Peyer's patch (tissue), 4 donors: ENCODE results near the gene STT3B. TPM values are rescaled to one million over a fixed set of nuclear protein-coding genes. Genes with fewer than 3 reads are reported as not detected.

Experiments used
- DNase-seq, 3 donors: peaks; one replicate each; pipeline ENCODE4 v3.0.0-alpha.2; 2017 to 2019
- H3K27ac ChIP-seq, 4 donors: fragments of 200-600 bp; sonication (generic); one replicate each; pipeline ENCODE4 v1.5.1; 2016 to 2019
- H3K27me3 ChIP-seq, 2 donors: fragments of 200-600 bp; sonication (generic); one replicate each; pipeline ENCODE4 v1.5.1; 2019
- H3K36me3 ChIP-seq, 3 donors: fragments of 200-600 bp; sonication (generic); one replicate each; pipeline ENCODE4 v1.5.1; 2016 to 2019
- H3K4me1 ChIP-seq, 4 donors: fragments of 200-600 bp; sonication (generic); one replicate each; pipeline ENCODE4 v1.5.1; 2016 to 2019
- H3K4me3 ChIP-seq, 4 donors: fragments of 200-600 bp; sonication (generic); 1 replicate in 3 of 4; 2 replicates in 1 of 4; pipeline ENCODE4 v1.5.1; 2016 to 2019; ENCODE audit warnings: mild to moderate bottlenecking in 1 of 4
- H3K9me3 ChIP-seq, 4 donors: fragments of 200-600 bp; sonication (generic); one replicate each; pipeline ENCODE4 v1.5.1; 2016 to 2019; ENCODE audit warnings: mild to moderate bottlenecking in 1 of 4
- POLR2A ChIP-seq, 2 donors: fragments of 450-650 bp; IDR thresholded peaks; one replicate each; pipeline ENCODE4 v1.5.1; 2017; ENCODE audit warnings: antibody characterized with exemption in 2 of 2, mild to moderate bottlenecking in 2 of 2, moderate library complexity in 2 of 2
- total RNA-seq, 4 donors: library from RNA; depleted of rRNA; stranded (reverse); fragments of >200 nt; gene quantifications; one replicate each; pipeline ENCODE4 v1.1.0, GENCODE V29; 2016
- TF ChIP-seq, protein P1 (sequence below), 6 experiments: fragments of 450-650 bp in 4 of 6; fragments of 200-600 bp in 2 of 6; sonication (generic) in 1 of 6; IDR thresholded peaks; one replicate each; pipeline ENCODE4 v1.5.1; 2017 to 2019; ENCODE audit warnings: antibody characterized with exemption in 6 of 6, mild to moderate bottlenecking in 3 of 6, moderate library complexity in 1 of 6

The STT3B gene
- total RNA-seq, 4 donors from 2014 or later = 83.9 to 179 (median 144) TPM

DNA sequence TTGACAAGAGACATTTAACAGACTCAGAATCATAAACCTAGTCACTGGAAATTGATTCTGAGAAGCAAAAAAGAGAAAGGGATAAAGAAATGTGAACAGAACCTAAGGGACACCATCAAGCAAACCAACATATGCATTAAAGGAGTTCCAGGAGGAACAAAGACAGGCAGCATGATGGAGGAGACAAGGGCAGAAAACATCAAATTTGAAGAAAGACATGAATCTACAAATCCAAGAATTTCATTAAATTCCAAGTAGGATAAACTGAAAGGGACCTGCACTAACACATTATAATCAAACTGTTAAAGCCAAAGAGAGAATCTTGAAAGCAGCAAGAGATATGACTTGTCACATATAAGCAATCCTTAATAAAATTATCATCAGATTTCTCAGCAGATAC, 122.3 kb downstream of the STT3B start:
- no peak for DNase-seq
- TF ChIP-seq, protein P1, sequence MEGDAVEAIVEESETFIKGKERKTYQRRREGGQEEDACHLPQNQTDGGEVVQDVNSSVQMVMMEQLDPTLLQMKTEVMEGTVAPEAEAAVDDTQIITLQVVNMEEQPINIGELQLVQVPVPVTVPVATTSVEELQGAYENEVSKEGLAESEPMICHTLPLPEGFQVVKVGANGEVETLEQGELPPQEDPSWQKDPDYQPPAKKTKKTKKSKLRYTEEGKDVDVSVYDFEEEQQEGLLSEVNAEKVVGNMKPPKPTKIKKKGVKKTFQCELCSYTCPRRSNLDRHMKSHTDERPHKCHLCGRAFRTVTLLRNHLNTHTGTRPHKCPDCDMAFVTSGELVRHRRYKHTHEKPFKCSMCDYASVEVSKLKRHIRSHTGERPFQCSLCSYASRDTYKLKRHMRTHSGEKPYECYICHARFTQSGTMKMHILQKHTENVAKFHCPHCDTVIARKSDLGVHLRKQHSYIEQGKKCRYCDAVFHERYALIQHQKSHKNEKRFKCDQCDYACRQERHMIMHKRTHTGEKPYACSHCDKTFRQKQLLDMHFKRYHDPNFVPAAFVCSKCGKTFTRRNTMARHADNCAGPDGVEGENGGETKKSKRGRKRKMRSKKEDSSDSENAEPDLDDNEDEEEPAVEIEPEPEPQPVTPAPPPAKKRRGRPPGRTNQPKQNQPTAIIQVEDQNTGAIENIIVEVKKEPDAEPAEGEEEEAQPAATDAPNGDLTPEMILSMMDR (IDR thresholded peaks at IDR 0.05) = no peak
- TF ChIP-seq POLR2A (IDR thresholded peaks at IDR 0.05) = no peak
- H3K4me1 ChIP-seq = no peaks in the 10 kb centered on the region
- peaks cover 0 to 44% (median 2%) of the 10 kb centered on the region in 4 donors for H3K9me3 ChIP-seq
- H3K36me3 ChIP-seq = no peaks in the 10 kb centered on the region
- no peaks in the 10 kb centered on the region for H3K27me3 ChIP-seq
- no peak overlapping the region for H3K4me3 ChIP-seq
- no peak overlapping the region for H3K27ac ChIP-seq

DNA sequence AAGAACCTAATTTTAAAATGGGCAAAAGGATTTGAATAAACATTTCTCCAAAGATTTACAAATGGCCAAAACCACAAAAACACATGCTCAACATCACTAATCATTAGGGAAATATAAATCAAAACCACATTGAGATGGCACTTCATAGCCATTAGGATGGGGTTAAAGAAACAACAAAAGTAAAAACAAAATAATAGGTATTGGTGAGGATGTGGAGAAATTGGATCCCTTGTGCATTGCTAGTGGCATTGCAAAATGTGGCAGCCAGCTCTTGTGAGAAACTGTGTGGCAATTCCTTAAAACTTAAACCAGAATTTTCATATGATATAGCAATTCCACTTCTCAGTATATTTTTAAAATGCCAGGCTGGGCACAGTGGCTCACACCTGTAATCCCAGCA, 126.5 kb downstream of the STT3B start:
- no peak overlapping the region for H3K4me3 ChIP-seq
- TF ChIP-seq, protein P1 (IDR thresholded peaks at IDR 0.05) = no peak
- TF ChIP-seq POLR2A (IDR thresholded peaks at IDR 0.05) = no peak
- H3K4me1 ChIP-seq = no peaks in the 10 kb centered on the region
- peaks cover 0 to 18% (median 0%) of the 10 kb centered on the region in 4 donors for H3K9me3 ChIP-seq
- no peak for DNase-seq
- no peak overlapping the region for H3K27ac ChIP-seq
- no peaks in the 10 kb centered on the region for H3K36me3 ChIP-seq
- no peaks in the 10 kb centered on the region for H3K27me3 ChIP-seq

DNA sequence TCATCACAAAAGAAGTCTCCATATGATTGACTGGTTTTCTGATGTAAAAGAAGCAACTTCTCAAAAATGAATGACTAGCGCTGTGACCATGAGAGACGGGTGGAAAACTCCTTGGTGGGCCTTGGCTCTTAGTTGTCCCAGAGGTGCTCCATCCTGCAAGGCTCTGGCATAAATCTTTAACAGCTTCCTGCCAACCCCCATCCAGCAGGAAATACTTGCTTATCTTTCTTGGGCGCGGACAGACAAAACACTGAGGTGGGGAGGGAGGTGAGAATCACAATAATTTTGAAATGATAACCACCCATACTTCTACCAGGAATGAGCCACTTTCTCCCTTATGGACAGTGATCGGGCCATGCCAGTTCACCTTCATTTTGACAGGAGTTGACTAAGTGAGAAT, 128.6 kb downstream of the STT3B start:
- Histone ChIP-seq H3K27me3 (no peaks in the 10 kb centered on the region), H3K36me3 (no peaks in the 10 kb centered on the region), H3K4me1 (no peaks in the 10 kb centered on the region), H3K4me3 (no peak overlapping the region), H3K9me3 (peaks cover 0 to under 1% (median 0%) of the 10 kb centered on the region in 4 donors), H3K27ac (no peak overlapping the region)
- TF ChIP-seq, protein P1 (IDR thresholded peaks at IDR 0.05) = no peak
- no peak for TF ChIP-seq POLR2A (IDR thresholded peaks at IDR 0.05)
- DNase-seq = no peak

DNA sequence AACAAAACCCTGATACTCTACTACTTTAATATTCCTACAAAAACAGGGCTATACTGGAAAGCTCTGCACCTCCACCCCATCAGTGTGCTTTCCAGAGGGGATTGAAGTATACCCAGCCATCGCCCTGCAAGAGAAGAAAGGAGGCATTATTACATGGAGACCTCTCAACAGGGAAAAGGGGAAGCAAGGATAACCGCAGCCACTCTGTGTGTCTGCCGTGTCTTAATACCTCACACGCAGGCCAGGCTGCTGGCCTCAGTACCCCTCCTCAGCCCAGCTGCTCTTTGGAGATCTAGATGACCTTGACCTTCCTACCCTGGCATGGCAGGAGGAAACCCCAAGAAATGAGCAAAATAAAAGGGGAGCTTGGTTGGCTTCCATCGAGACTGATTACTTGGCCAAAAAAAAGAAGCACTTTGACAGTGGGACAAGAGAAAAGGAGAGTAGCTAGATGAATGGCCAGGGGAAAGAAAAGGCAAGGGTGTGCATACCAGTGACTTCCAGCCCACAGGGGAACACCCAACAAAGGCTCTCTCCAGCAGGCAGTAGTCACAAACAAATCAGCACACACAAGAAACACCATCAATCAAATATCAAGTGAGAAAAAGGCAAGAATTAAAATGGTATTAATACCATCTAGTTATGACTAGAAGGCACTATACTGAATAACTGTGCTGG, 129.4 kb downstream of the STT3B start:
- TF ChIP-seq POLR2A (IDR thresholded peaks at IDR 0.05) = no peak
- TF ChIP-seq, protein P1 (IDR thresholded peaks at IDR 0.05) = no peak
- no peak overlapping the region for H3K4me3 ChIP-seq
- no peaks in the 10 kb centered on the region for H3K4me1 ChIP-seq

DNA sequence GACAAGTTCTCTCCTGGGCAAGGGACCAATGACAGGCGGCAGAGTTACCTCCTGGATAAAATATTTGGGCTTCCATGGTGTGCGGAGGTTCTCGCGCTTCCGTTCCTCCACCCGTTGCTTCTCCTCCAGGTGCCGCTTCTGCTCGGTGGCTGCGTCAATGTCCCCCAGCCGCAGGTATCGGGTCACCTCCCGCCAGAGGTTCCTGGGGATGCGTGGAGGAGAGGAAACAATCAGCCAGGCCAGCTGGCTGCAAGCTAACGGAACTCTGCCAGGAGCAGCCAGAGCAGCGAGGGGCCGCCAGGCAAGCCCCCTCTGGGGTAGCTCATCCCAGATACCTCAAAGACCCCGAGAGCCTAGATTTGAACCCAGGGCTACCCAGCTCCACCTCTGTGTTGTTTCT, 131.3 kb downstream of the STT3B start:
- Histone ChIP-seq H3K27me3 (no peaks in the 10 kb centered on the region), H3K4me1 (no peaks in the 10 kb centered on the region)

More for the DNA sequence above, 129.4 kb downstream of the STT3B start:
- no peak for DNase-seq
- no peak overlapping the region for H3K27ac ChIP-seq
- H3K9me3 ChIP-seq = no peaks in the 10 kb centered on the region
- H3K36me3 ChIP-seq = no peaks in the 10 kb centered on the region
- H3K27me3 ChIP-seq = no peaks in the 10 kb centered on the region

More for the DNA sequence above, 131.3 kb downstream of the STT3B start:
- no peak for TF ChIP-seq POLR2A (IDR thresholded peaks at IDR 0.05)
- TF ChIP-seq, protein P1 (IDR thresholded peaks at IDR 0.05) = no peak
- Histone ChIP-seq H3K4me3 (no peak overlapping the region), H3K36me3 (no peaks in the 10 kb centered on the region), H3K27ac (no peak overlapping the region), H3K9me3 (no peaks in the 10 kb centered on the region)
- DNase-seq = no peak
